ENCODE data around the gene NTSR1. TPM values are rescaled to one million over a fixed set of nuclear protein-coding genes. Genes with fewer than 3 reads are reported as not detected.

NTSR1 gene
- total and polyA plus RNA-seq, 2 donors (not counting 1 experiment from before 2014, with no cell fraction given): not detected

DNA sequence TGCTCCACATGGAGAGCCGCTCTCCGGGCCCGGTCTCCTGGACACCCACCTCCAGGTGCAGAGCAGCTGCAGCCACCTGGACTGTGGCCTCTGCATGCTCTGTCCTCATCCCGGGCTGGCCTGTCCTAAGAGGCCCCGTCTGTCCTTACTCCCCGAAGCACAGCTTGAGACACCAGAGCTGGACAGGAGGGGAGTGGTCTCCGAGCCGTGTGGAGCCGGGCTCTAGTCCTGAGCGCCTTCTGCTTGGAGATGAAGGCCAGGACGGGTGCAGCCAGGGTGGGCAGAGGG is 6.7 kb upstream of the NTSR1 start:
- H3K36me3 ChIP-seq (replicated peaks in 1 of 2; ENCODE audit: control extremely low read depth in 1 of 2, control insufficient read depth in 1 of 2, extremely low read depth in 1 of 2, insufficient read depth in 2 of 2, low read length in 1 of 2): no peaks in the 10 kb centered on the region
- no peak overlapping the region for H3K9ac ChIP-seq (ENCODE audit: low read length)
- no peak overlapping the region for H3K27ac Mint-ChIP-seq
- TF ChIP-seq, protein P1, sequence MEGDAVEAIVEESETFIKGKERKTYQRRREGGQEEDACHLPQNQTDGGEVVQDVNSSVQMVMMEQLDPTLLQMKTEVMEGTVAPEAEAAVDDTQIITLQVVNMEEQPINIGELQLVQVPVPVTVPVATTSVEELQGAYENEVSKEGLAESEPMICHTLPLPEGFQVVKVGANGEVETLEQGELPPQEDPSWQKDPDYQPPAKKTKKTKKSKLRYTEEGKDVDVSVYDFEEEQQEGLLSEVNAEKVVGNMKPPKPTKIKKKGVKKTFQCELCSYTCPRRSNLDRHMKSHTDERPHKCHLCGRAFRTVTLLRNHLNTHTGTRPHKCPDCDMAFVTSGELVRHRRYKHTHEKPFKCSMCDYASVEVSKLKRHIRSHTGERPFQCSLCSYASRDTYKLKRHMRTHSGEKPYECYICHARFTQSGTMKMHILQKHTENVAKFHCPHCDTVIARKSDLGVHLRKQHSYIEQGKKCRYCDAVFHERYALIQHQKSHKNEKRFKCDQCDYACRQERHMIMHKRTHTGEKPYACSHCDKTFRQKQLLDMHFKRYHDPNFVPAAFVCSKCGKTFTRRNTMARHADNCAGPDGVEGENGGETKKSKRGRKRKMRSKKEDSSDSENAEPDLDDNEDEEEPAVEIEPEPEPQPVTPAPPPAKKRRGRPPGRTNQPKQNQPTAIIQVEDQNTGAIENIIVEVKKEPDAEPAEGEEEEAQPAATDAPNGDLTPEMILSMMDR (IDR thresholded peaks at IDR 0.05): no peak
- no peak for TF ChIP-seq EZH2 (IDR thresholded peaks at IDR 0.05; ENCODE audit: borderline replicate concordance, insufficient read depth, low read depth, low read length, poor library complexity, severe bottlenecking)
- H3K9me3 Mint-ChIP-seq (ENCODE audit: insufficient read depth): no peaks in the 10 kb centered on the region
- no peaks in the 10 kb centered on the region for H3K79me2 ChIP-seq (ENCODE audit: control insufficient read depth, insufficient read depth, low read length)
- no peak overlapping the region for H3K4me2 ChIP-seq (replicated peaks; ENCODE audit: low read depth, low read length, poor library complexity, severe bottlenecking)
- peaks cover 0 to 11% (median 0%) of the 10 kb centered on the region in 3 donors for H3K9me3 ChIP-seq (ENCODE audit: control extremely low read depth in 1 of 3, control insufficient read depth in 2 of 3, insufficient read depth in 1 of 3, low read length in 2 of 3)
- H2AFZ ChIP-seq (ENCODE audit: insufficient read depth, low read depth, low read length, poor library complexity, severe bottlenecking): no peak overlapping the region
- peaks cover 0 to 7% (median 0%) of the 10 kb centered on the region in 4 experiments for H3K27me3 ChIP-seq (replicated peaks in 1 of 4; ENCODE audit: control extremely low read depth in 1 of 4, control insufficient read depth in 3 of 4, insufficient read depth in 4 of 4, low read length in 3 of 4)
- peaks cover 2% of the 10 kb centered on the region for H3K4me1 Mint-ChIP-seq
- peaks cover 10% of the 10 kb centered on the region for H3K27me3 Mint-ChIP-seq
- 87% methylated on average over 11 of the region's 11 CpGs for WGBS (ENCODE audit: insufficient coverage)
- no peak overlapping the region for H3K27ac ChIP-seq (ENCODE audit: low read length in 2 of 2)
- ChIA-PET POLR2A (no interaction called here), CTCF (no interaction called here)
- H4K20me1 ChIP-seq (ENCODE audit: control insufficient read depth, insufficient read depth, low read length, poor library complexity, severe bottlenecking): no peaks in the 10 kb centered on the region
- ATAC-seq (ENCODE audit: low read depth) (no peak), DNase-seq (no peak)
- no peak overlapping the region for H3K4me3 ChIP-seq (ENCODE audit: control extremely low read depth in 1 of 5, extremely low read depth in 1 of 5, insufficient read depth in 1 of 5, low read depth in 2 of 5, low read length in 4 of 5)
- no peaks in the 10 kb centered on the region for H3K4me1 ChIP-seq (ENCODE audit: control insufficient read depth in 2 of 2, insufficient read depth in 2 of 2, low read length in 2 of 2)
- no peak overlapping the region for H3K4me3 Mint-ChIP-seq
- intact Hi-C loops (cut with micrococcal nuclease): no loop called here

DNA sequence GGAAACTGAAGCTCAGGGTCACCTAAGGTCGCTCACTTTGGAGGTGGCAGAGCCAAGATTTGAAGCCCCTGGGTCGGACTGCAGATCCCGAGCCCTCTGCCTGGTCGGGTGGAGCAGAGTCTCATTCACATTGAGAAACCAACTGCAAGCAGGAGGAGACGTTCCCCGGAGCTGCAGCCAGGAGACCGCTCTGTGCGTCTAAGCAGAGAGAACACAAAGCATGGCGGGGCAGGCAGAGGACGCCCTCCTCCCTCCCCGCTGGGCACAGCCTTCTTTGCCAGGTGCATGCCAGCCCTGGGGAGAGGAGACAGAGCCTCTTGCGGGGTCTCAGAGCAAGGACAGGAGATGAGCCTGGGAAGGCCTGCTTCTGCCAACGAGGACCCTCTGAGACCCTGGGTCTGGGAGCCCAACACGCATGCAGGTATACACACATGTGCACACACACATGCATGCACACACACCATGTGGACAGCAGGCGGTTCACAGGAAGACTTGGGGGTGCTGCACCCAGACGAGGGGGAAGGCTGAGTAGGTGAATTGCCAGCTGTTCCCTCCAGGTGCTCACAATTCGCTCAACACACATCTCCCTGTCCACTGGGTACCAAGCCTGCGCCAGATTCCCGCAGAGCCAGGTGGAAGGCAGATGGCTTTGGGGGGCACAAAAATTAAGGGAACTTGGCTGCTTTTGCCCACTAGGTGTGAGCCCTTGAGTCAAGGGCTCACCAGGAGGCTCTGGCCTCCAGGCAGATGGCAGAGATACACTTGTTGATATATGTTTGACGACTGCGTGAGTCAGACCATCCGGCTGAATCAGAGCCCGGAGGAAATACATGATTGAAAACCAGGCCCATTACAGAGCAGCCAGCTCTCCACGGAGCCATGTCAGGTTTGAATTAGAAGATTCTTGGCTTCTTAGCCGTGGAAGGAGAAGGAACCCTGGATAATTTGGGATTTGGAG is 5.5 kb upstream of the NTSR1 start:
- Histone ChIP-seq H4K20me1 (ENCODE audit: control insufficient read depth, insufficient read depth, low read length, poor library complexity, severe bottlenecking) (no peaks in the 10 kb centered on the region), H3K4me2 (replicated peaks; ENCODE audit: low read depth, low read length, poor library complexity, severe bottlenecking) (no peak overlapping the region), H3K4me3 (ENCODE audit: control extremely low read depth in 1 of 5, extremely low read depth in 1 of 5, insufficient read depth in 1 of 5, low read depth in 2 of 5, low read length in 4 of 5) (no peak overlapping the region), H3K4me1 (ENCODE audit: control insufficient read depth in 2 of 2, insufficient read depth in 2 of 2, low read length in 2 of 2) (peaks cover 0 to 3% of the 10 kb centered on the region in 2 donors), H3K9ac (ENCODE audit: low read length) (no peak overlapping the region), H3K27ac (ENCODE audit: low read length in 2 of 2) (no peak overlapping the region), H3K27me3 (replicated peaks in 1 of 4; ENCODE audit: control extremely low read depth in 1 of 4, control insufficient read depth in 3 of 4, insufficient read depth in 4 of 4, low read length in 3 of 4) (peaks cover 0 to 15% (median 3%) of the 10 kb centered on the region in 4 experiments), H3K36me3 (replicated peaks in 1 of 2; ENCODE audit: control extremely low read depth in 1 of 2, control insufficient read depth in 1 of 2, extremely low read depth in 1 of 2, insufficient read depth in 2 of 2, low read length in 1 of 2) (no peaks in the 10 kb centered on the region), H2AFZ (ENCODE audit: insufficient read depth, low read depth, low read length, poor library complexity, severe bottlenecking) (no peak overlapping the region), H3K9me3 (ENCODE audit: control extremely low read depth in 1 of 3, control insufficient read depth in 2 of 3, insufficient read depth in 1 of 3, low read length in 2 of 3) (peaks cover 0 to 11% (median 0%) of the 10 kb centered on the region in 3 donors), H3K79me2 (ENCODE audit: control insufficient read depth, insufficient read depth, low read length) (no peaks in the 10 kb centered on the region)
- intact Hi-C loops (cut with micrococcal nuclease): no loop called here
- WGBS (ENCODE audit: insufficient coverage): 83% methylated on average over 24 of the region's 25 CpGs
- TF ChIP-seq, protein P1 (IDR thresholded peaks at IDR 0.05): no peak
- no peak for TF ChIP-seq EZH2 (IDR thresholded peaks at IDR 0.05; ENCODE audit: borderline replicate concordance, insufficient read depth, low read depth, low read length, poor library complexity, severe bottlenecking)
- peaks cover 3% of the 10 kb centered on the region for H3K4me1 Mint-ChIP-seq
- no peak overlapping the region for H3K27ac Mint-ChIP-seq
- POLR2A ChIA-PET: no interaction called here
- H3K9me3 Mint-ChIP-seq (ENCODE audit: insufficient read depth): no peaks in the 10 kb centered on the region
- H3K4me3 Mint-ChIP-seq: no peak overlapping the region
- H3K27me3 Mint-ChIP-seq: peaks cover 19% of the 10 kb centered on the region
- ATAC-seq (ENCODE audit: low read depth) (no peak), DNase-seq (no peak)
- CTCF ChIA-PET: interaction anchor here (0.7 to 0.9 kb wide), 2 partner anchors 86 to 89 kb away, joined by 3 to 7 read pairs; no protein-coding TSS in a partner anchor

Measured in B cell (primary cell).